GM12801 (cell line): ENCODE results near the gene MYO6.

Experiments used
- TF ChIP-seq, protein P1 (sequence below): IDR thresholded peaks from one replicate; pipeline ENCODE4 v1.5.1; 2011; ENCODE audit warnings: control low read depth; ENCODE audit not compliant: insufficient read length; ENCODE audit errors: extremely low read depth

MYO6 gene

DNA sequence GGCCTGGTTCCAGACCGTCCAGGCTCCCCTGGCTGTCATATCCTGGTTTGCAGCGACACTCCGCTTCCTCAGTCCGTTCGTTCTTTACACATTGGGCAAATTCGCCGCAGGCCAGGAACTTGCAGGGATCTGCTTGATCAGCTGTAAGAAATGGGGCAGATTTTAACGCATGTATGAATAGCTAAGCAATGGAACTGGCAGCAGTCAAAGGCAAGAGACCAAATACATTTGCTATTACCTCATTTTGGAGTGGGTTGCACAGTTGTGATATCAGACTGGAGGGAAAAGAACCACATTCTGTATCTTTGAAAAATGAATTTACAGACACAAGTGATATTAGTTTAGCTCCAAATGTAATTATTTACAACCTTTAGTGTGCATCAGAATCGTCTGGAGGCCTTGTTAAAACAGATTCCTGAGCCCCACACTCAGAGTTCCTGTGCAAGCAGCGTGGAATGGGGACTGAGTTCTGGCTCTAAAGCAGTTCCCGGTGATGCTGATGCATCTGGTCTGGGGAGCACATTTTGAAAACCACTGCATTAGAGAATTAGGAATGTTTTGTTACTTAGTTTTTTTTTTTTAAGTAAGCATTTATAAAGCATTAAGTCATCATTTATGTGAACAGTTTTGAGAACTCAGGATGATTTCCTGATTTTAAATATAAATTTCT is 182.1 kb downstream of the MYO6 start:
- TF ChIP-seq, protein P1, sequence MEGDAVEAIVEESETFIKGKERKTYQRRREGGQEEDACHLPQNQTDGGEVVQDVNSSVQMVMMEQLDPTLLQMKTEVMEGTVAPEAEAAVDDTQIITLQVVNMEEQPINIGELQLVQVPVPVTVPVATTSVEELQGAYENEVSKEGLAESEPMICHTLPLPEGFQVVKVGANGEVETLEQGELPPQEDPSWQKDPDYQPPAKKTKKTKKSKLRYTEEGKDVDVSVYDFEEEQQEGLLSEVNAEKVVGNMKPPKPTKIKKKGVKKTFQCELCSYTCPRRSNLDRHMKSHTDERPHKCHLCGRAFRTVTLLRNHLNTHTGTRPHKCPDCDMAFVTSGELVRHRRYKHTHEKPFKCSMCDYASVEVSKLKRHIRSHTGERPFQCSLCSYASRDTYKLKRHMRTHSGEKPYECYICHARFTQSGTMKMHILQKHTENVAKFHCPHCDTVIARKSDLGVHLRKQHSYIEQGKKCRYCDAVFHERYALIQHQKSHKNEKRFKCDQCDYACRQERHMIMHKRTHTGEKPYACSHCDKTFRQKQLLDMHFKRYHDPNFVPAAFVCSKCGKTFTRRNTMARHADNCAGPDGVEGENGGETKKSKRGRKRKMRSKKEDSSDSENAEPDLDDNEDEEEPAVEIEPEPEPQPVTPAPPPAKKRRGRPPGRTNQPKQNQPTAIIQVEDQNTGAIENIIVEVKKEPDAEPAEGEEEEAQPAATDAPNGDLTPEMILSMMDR = no peak

DNA sequence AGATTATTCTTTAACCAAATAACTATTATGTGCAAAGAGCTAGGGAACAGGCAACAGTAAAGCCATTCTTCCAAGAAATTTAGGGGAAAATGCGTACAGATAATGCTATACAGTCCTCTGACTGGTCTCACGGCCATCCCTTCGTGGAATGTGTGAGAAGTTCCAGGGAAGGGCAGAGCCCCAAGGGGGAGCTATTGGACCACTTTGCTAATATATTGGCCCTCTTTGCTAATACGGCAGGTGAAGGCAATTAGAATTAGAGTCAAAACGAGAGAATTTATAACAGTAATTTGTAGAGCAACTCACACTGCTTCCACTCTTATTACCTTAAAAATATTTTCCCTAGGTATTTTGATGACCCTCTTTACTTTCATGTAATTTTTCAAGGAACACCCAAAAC is 183.0 kb downstream of the MYO6 start:
- TF ChIP-seq, protein P1 = no peak

DNA sequence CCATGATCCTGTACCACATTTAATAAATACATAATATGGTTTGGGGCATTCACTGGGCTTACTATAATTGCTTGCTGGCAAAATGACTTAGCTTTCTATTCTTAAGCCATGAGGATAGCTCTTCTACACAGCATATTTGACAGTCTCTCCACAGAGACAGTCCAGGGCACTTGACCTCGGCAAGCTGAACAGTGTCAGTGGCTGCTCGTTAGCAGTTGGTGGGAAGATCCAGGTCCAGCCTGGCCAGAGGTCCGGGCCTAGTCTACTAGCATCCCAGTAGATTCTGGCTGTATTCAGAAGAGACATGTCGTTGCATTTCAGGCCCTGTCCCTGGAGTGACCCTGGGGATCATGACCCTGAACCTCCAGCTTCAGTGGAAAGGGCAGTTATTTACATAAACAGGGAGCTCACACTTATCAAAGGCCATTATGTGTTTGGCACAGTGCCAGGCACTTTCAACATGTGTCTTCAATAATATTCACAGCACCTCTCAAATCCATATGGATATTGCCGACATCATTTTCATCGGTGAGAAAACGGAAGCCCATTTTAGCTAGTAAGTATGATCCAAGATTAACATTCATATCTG is 184.4 kb downstream of the MYO6 start:
- TF ChIP-seq, protein P1 = no peak

DNA sequence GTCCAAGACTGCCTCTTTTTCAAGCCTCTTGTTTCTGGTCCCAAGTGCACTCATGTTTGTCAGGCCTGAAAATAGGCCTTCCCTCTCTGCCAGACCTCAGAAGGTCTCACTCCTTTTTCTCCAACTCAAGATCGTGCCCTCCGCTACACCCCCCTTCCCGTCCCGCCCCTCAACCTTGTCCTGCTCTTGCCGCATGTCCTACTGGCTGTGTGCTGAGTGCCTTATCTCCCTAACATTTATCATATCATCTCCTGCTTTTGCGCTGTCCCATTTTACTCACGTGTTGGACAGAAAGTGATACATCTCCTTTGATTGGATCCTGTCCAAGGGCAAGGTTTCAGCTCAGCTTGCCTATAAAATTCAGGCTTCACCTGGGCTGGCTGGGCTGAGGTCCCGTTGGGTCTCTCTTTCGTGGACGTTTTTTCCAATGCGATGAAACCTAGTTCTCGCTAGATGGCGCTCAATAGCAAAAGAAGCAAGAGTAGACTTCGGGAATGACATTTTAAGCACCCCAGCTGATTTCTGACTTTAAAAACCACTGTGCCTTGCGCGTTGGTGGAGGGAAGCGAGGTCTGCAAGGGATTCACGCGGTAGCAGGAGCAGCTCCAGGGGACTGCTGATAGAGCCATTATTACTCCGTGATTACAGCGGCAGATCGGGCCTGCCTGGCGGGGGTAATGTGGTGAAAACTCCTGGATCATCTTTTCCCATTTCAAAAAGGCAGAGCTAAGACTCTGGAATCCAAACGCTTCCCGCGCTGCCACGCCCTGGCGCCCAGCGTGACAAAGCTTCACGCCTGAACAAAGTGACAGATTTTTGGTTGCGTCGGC is 185.8 kb downstream of the MYO6 start:
- TF ChIP-seq, protein P1 = no peak

DNA sequence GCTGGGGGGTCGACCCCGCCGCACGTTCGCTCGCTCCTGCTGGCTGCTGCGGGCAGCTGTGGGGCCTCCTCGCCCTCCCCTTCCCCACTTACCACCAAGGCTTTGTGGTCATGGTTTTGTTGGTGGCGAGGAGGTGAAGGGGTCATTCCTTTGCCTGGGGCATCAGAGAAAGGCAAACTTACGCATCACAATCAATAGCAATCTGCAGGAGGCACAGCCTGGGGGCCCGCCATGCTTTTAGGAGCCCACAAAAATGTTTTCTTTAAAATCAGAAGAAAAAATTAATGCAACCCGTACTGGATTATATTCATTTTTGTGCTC is 186.4 kb downstream of the MYO6 start:
- TF ChIP-seq, protein P1 = no peak

DNA sequence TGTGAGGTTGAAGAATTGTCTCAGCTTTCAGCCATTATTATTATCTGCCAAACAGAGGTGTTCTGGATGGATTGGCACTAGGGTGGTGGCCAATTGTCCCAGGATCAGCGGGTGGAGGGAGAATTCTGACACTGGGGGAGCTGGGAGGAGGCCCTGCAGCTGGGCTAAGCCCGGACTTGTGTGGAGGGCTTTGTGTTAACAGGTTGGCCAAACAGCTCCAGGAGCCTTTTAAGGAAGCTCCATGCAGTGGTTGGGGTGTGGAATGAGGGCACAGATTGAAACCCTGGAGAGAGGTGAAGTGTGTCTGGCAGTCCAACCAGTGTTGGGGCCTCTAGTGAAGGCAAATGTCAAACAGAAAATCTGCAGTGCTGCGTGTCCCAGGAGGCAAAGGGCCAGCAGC is 187.6 kb downstream of the MYO6 start:
- TF ChIP-seq, protein P1 = no peak

DNA sequence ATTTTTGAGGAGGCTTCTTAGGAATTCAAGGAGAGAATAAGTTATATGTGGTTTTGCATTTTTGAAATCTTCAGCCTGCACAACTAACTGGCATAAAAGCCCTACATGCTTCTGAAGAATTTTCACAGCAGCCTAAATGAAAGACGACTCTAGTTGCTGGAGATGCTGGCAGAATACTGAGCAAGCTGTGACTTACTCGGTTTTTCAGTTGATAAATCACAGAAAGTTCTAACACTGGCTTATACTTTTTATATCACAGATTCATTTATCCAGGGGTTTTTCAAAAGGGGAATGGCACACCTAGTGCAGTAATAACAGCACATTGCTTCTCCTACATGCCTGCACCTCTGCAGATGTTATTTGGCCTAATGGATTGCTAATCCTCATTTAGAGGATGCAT is 188.8 kb downstream of the MYO6 start:
- TF ChIP-seq, protein P1 = no peak
